HCT116 (cell line): ENCODE data around the gene RET. TPM values are rescaled to one million over a fixed set of nuclear protein-coding genes. Genes with fewer than 3 reads are reported as not detected.

Experiments
- ATAC-seq: fragments of 200-7000 bp; cut with Tn5 transposase; 2 replicates; pipeline ENCODE4 v1.9.1; 2020; ENCODE audit warnings: mild to moderate bottlenecking, moderate library complexity
- BruUV-seq: library from RNA; stranded (reverse); fragments of 400-500 nt; replicated peaks from 2 replicates; lab custom pipeline; 2021; lab: Mats Ljungman, UMichigan
- CTCF ChIA-PET: fragments of 300-600 bp; sonication (Branson Sonifier 250); formaldehyde crosslinking; loops from one replicate; lab custom pipeline; 2021; ENCODE audit warnings: antibody characterized with exemption; lab: Charles Lee
- POLR2A ChIA-PET: fragments of 300-600, 350-600 bp; sonication (Branson Sonifier 250); formaldehyde crosslinking; loops from one replicate; lab custom pipeline; 2021; ENCODE audit warnings: antibody characterized with exemption; lab: Charles Lee
- RAD21 ChIA-PET, 2 experiments: fragments of 300-600 bp; sonication (Branson Sonifier 250); formaldehyde crosslinking; loops; one replicate each; lab custom pipeline; 2023; ENCODE audit warnings: low total read pairs in 2 of 2; ENCODE audit not compliant: uncharacterized antibody in 2 of 2, unreplicated experiment in 2 of 2, low non-redundant PET in 1 of 2; lab: Charles Lee
- DNase-seq: peaks from one replicate; pipeline ENCODE4 v3.0.0-alpha.2; 2010; ENCODE audit warnings: low read depth, low spot score
- H2AFZ ChIP-seq: fragments of 200-600 bp; shearing (Covaris generic), sonication (generic); 2 replicates; pipeline ENCODE4 v1.6.1; 2017; ENCODE audit warnings: low read depth, mixed run types, mixed read lengths, antibody characterized with exemption, low read length; ENCODE audit not compliant: poor library complexity, severe bottlenecking
- H3K27ac ChIP-seq: 2 replicates; pipeline ENCODE4 v1.5.1; 2012; ENCODE audit warnings: low read depth, low read length
- H3K27me3 ChIP-seq: fragments of 200-600 bp; sonication (generic); 2 replicates; pipeline ENCODE4 v1.6.1; 2016; ENCODE audit warnings: mixed run types, low read length, mixed read lengths; ENCODE audit not compliant: insufficient read depth
- H3K36me3 ChIP-seq, 2 experiments: fragments of 200-500 bp in 1 of 2; fragments of 200-600 bp in 1 of 2; sonication (Bioruptor generic) in 1 of 2; sonication (generic) in 1 of 2; 2 replicates each; pipeline versions ENCODE4 v1.5.1 to v1.6.1; 2014 to 2016; ENCODE audit warnings: low read length in 2 of 2, inconsistent platforms in 1 of 2, mixed read lengths in 1 of 2, mixed run types in 1 of 2; ENCODE audit not compliant: insufficient read depth in 2 of 2, control insufficient read depth in 1 of 2
- H3K4me1 ChIP-seq, 2 experiments: fragments of 200-600 bp in 1 of 2; sonication (generic) in 1 of 2; 2 replicates each; pipeline versions ENCODE4 v1.5.1 to v1.6.1; 2012 to 2017; ENCODE audit warnings: low read length in 2 of 2, inconsistent platforms in 1 of 2, mild to moderate bottlenecking in 1 of 2, mixed read lengths in 1 of 2, mixed run types in 1 of 2, moderate library complexity in 1 of 2; ENCODE audit not compliant: insufficient read depth in 2 of 2, control insufficient read depth in 1 of 2
- H3K4me2 ChIP-seq: fragments of 200-600 bp; sonication (generic); 2 replicates; pipeline ENCODE4 v1.6.1; 2017; ENCODE audit warnings: mixed run types, low read length, mixed read lengths
- H3K4me3 ChIP-seq, 2 experiments: fragments of 200-600 bp in 1 of 2; sonication (generic) in 1 of 2; replicated peaks in 1 of 2; 2 replicates each; pipeline ENCODE4 v1.5.1; 2011 to 2016; ENCODE audit warnings: low read length in 2 of 2, control low read depth in 1 of 2, low read depth in 1 of 2, mild to moderate bottlenecking in 1 of 2, mixed read lengths in 1 of 2, mixed run types in 1 of 2
- H3K79me2 ChIP-seq: fragments of 200-600 bp; sonication (generic); 2 replicates; pipeline ENCODE4 v1.6.1; 2017; ENCODE audit warnings: mild to moderate bottlenecking, mixed run types, low read length, moderate library complexity, mixed read lengths; ENCODE audit not compliant: insufficient read depth
- H3K9ac ChIP-seq: fragments of 200-600 bp; sonication (generic); 2 replicates; pipeline ENCODE4 v1.6.1; 2016; ENCODE audit warnings: low read length, mixed read lengths
- H3K9me2 ChIP-seq: fragments of 200-600 bp; sonication (generic), shearing (Covaris generic); 2 replicates; pipeline ENCODE4 v1.6.1; 2017; ENCODE audit warnings: mixed run types, mild to moderate bottlenecking, moderate library complexity; ENCODE audit not compliant: insufficient read depth
- H3K9me3 ChIP-seq, 2 experiments: fragments of 200-500 bp in 1 of 2; fragments of 200-600 bp in 1 of 2; sonication (Bioruptor generic) in 1 of 2; sonication (generic) in 1 of 2; 2 replicates each; pipeline ENCODE4 v1.6.1; 2014 to 2017; ENCODE audit warnings: low read length in 2 of 2, mixed read lengths in 2 of 2, inconsistent platforms in 1 of 2, low read depth in 1 of 2, mild to moderate bottlenecking in 1 of 2, mixed run types in 1 of 2, moderate library complexity in 1 of 2; ENCODE audit not compliant: control insufficient read depth in 1 of 2, insufficient read depth in 1 of 2
- H4K20me1 ChIP-seq: fragments of 200-600 bp; sonication (generic), shearing (Covaris generic); 2 replicates; pipeline ENCODE4 v1.6.1; 2017; ENCODE audit warnings: mixed run types, mild to moderate bottlenecking, moderate library complexity; ENCODE audit not compliant: insufficient read depth
- ATF3 ChIP-seq: IDR thresholded peaks from 2 replicates; pipeline ENCODE4 v1.6.1; 2012
- CBX3 ChIP-seq: IDR thresholded peaks from 2 replicates; pipeline ENCODE4 v1.6.1; 2012; ENCODE audit warnings: low read depth
- CTCF ChIP-seq, 3 experiments: fragments of 200-600 bp in 1 of 3; sonication (generic) in 1 of 3; IDR thresholded peaks in 2 of 3; conservative IDR thresholded peaks in 1 of 3; 2 replicates each; pipeline ENCODE4 v1.5.1; 2012 to 2017; ENCODE audit warnings: low read depth in 2 of 3, low read length in 2 of 3, antibody characterized with exemption in 1 of 3, borderline replicate concordance in 1 of 3, control low read depth in 1 of 3, mild to moderate bottlenecking in 1 of 3, mixed read lengths in 1 of 3, mixed run types in 1 of 3, moderate library complexity in 1 of 3; ENCODE audit not compliant: insufficient read depth in 1 of 3
- EGR1 ChIP-seq: IDR thresholded peaks from 2 replicates; pipeline ENCODE4 v1.6.1; 2012; ENCODE audit warnings: low read depth
- EZH2 ChIP-seq: fragments of 200-600 bp; sonication (generic); IDR thresholded peaks from 2 replicates; pipeline ENCODE4 v1.6.1; 2017; ENCODE audit warnings: antibody characterized with exemption, mixed run types
- JUND ChIP-seq: IDR thresholded peaks from 2 replicates; pipeline ENCODE4 v1.6.1; 2012
- POLR2A ChIP-seq: IDR thresholded peaks from 2 replicates; pipeline ENCODE4 v1.7.0; 2011; ENCODE audit warnings: borderline replicate concordance; ENCODE audit not compliant: insufficient read depth, insufficient read length; ENCODE audit errors: extremely low read depth
- RAD21 ChIP-seq: IDR thresholded peaks from 2 replicates; pipeline ENCODE4 v1.6.1; 2012; ENCODE audit warnings: low read depth, mild to moderate bottlenecking
- TCF7L2 ChIP-seq: IDR thresholded peaks from 2 replicates; pipeline ENCODE4 v1.7.0; 2011; ENCODE audit warnings: borderline replicate concordance, inconsistent platforms; ENCODE audit not compliant: insufficient read depth, insufficient read length; ENCODE audit errors: extremely low read depth
- YY1 ChIP-seq: IDR thresholded peaks from 2 replicates; pipeline ENCODE4 v1.6.1; 2011; ENCODE audit warnings: low read length, low read depth, moderate library complexity, mild to moderate bottlenecking; ENCODE audit not compliant: insufficient replicate concordance; ENCODE audit errors: extremely low read depth
- intact Hi-C: fragments of 100-400 bp; cut with micrococcal nuclease; formaldehyde crosslinking; loops from 2 replicates; pipeline ENCODE4 v1.10.0; 2022
- total RNA-seq: library from RNA; stranded (reverse); gene quantifications from one replicate; pipeline ENCODE4 v1.2.1, GENCODE V29; 2021; ENCODE audit not compliant: unreplicated experiment

RET gene
- total RNA-seq, 1 experiment from 2014 or later = 5.9 TPM

GRCh38 chr10:43132867-43133787, 56.3 kb downstream of the RET start:
- no TSS peak for BruUV-seq
- Histone ChIP-seq H3K36me3 (no peaks in the 10 kb centered on the region), H3K4me3 (no peak overlapping the region), H2AFZ (no peak overlapping the region), H4K20me1 (no peaks in the 10 kb centered on the region), H3K4me1 (peaks cover 14 to 18% of the 10 kb centered on the region in 2 experiments), H3K9me2 (no peaks in the 10 kb centered on the region), H3K9ac (no peak overlapping the region), H3K9me3 (no peaks in the 10 kb centered on the region), H3K27ac (no peak overlapping the region), H3K79me2 (no peaks in the 10 kb centered on the region), H3K27me3 (no peaks in the 10 kb centered on the region), H3K4me2 (no peak overlapping the region)
- ChIA-PET POLR2A (no interaction called here), RAD21 (no interaction called here), CTCF (no interaction called here)
- DNase-seq (no peak), ATAC-seq (no peak)
- TF ChIP-seq POLR2A (no peak), RAD21 (no peak), YY1 (no peak), ATF3 (no peak)
- intact Hi-C loops = no loop called here

- CTCF ChIA-PET = no interaction called here
- POLR2A ChIA-PET = no interaction called here
- DNase-seq = no peak
- RAD21 ChIA-PET = no interaction called here
- H3K9me3 ChIP-seq = no peaks in the 10 kb centered on the region
- BruUV-seq = no TSS peak
- peaks cover 7 to 15% of the 10 kb centered on the region in 2 experiments for H3K4me1 ChIP-seq
- H3K36me3 ChIP-seq = no peaks in the 10 kb centered on the region
- H3K9me2 ChIP-seq = no peaks in the 10 kb centered on the region
- H3K4me3 ChIP-seq = no peak overlapping the region
- intact Hi-C loops = no loop called here
- no peaks in the 10 kb centered on the region for H3K27me3 ChIP-seq
- H3K4me2 ChIP-seq = no peak overlapping the region
- H4K20me1 ChIP-seq = no peaks in the 10 kb centered on the region
- no peak overlapping the region for H3K27ac ChIP-seq
- ATAC-seq = no peak
- no peak overlapping the region for H2AFZ ChIP-seq
- TF ChIP-seq EGR1 = no peak
- TF ChIP-seq JUND = no peak
- no peak for TF ChIP-seq CTCF (IDR thresholded peaks at IDR 0.05 in 2 of 3, conservative IDR thresholded peaks at IDR 0.05 in 1 of 3; ENCODE audit: borderline replicate concordance in 1 of 3, insufficient read depth in 1 of 3, low read depth in 2 of 3, low read length in 2 of 3)
- no peak for TF ChIP-seq TCF7L2
- TF ChIP-seq EZH2 = no peak
- no peak for TF ChIP-seq POLR2A
- TF ChIP-seq CBX3 = no peak
- no peak overlapping the region for H3K9ac ChIP-seq
- peaks cover 9% of the 10 kb centered on the region for H3K79me2 ChIP-seq
Measured at GRCh38 chr10:43134126-43134905, 57.4 kb downstream of the RET start.
